Gastrocnemius medialis (tissue), 4 donors: ENCODE results near the gene CD1B.

Source experiments
- CTCF ChIP-seq, 5 experiments: fragments of 450-650 bp in 3 of 5; fragments of 200-600 bp in 2 of 5; sonication (generic) in 2 of 5; IDR thresholded peaks in 4 of 5; conservative IDR thresholded peaks in 1 of 5; 1 replicate in 4 of 5; 2 replicates in 1 of 5; pipeline ENCODE4 v1.5.1; 2016 to 2019; ENCODE audit warnings: antibody characterized with exemption in 5 of 5, mild to moderate bottlenecking in 3 of 5, moderate library complexity in 3 of 5
- POLR2A ChIP-seq, 2 donors: fragments of 450-650 bp; IDR thresholded peaks; one replicate each; pipeline ENCODE4 v1.6.1; 2017; ENCODE audit warnings: antibody characterized with exemption in 2 of 2, mild to moderate bottlenecking in 2 of 2, moderate library complexity in 2 of 2

GRCh38 chr1:158335213-158335532 is 3.8 kb upstream of the CD1B start:
- TF ChIP-seq POLR2A (IDR thresholded peaks at IDR 0.05): no peak
- no peak for TF ChIP-seq CTCF (IDR thresholded peaks at IDR 0.05 in 4 of 5, conservative IDR thresholded peaks at IDR 0.05 in 1 of 5)
